ENCODE data around the gene OR2V2. TPM values are rescaled to one million over a fixed set of nuclear protein-coding genes. Genes with fewer than 3 reads are reported as not detected.
"Not testable (repeated sequence)": the region's sequence is repeated elsewhere in the genome, so short reads cannot be mapped to it uniquely, and the experiment has no call there.

The OR2V2 gene
- polyA plus RNA-seq, 1 donor from 2014 or later: not detected

DNA sequence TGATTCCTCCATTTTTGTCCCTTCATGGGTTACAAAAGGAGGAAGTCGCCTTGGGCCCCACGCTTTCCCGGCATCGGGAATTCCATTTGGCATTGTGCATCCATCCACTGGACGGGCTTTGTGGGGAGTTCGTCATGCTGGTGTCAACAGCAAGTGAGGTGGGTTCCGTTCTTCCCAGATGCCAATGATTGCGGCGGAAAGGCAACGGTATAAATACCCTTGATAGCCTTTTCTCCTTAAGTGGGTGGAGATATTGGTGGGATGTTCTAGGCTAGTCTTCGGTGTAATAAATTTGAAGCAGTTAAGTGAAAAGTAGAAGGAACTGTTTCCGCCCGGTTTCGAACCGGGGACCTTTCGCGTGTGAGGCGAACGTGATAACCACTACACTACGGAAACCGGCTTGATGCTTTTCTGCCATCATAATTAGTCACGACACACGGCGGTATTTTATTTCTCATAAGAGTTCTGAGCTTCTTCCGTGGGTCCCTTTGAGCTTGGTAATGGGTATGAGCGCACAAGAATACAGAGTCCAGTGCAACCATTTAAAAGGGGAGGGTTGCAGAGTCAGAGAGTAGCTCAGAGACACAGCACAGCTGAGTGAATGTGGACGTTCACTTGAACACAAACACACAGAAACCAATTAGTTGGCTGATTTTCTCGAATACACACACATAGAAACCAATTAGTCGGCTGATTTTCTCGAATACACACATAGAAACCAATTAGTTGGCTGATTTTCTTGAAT lies 45.3 kb upstream of the OR2V2 start:
- H3K9ac ChIP-seq (ENCODE audit: low read length); H2AFZ ChIP-seq (ENCODE audit: low read depth, low read length); H3K4me2 ChIP-seq (ENCODE audit: low read length); H4K20me1 ChIP-seq (ENCODE audit: insufficient read depth); H3K27ac ChIP-seq (ENCODE audit: low read length); H3K9me3 ChIP-seq (ENCODE audit: low read length); H3K9me2 ChIP-seq (ENCODE audit: insufficient read depth, low read length); H3K4me3 ChIP-seq (ENCODE audit: low read length); H3K79me2 ChIP-seq (replicated peaks; ENCODE audit: insufficient read depth, low read length); H3F3A ChIP-seq (ENCODE audit: insufficient read depth, low read length, poor library complexity, severe bottlenecking); H3K36me3 ChIP-seq (ENCODE audit: insufficient read depth, low read length): not testable (repeated sequence)
- H3K27me3 ChIP-seq (ENCODE audit: insufficient read depth, low read depth, low read length): peaks cover 36% of the 10 kb centered on the region

DNA sequence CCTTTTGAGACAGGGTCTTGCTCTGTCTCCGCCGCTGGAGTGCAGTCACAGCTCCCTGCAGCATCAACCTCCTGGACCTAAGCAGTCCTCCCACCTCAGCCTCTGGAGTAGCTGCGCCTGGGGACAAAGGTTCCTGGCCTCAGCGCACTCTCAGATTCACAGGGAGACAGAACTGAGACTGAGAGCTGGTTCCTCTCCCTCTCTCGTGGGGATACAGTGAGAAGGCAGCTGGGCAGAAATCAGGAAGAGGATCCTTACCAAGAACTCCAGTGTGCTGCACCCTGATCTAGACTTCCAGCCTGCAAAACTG lies 43.2 kb upstream of the OR2V2 start:
- H3K27me3 ChIP-seq (ENCODE audit: insufficient read depth, low read depth, low read length): peaks cover 37% of the 10 kb centered on the region
- H3K4me2 ChIP-seq (ENCODE audit: low read length); H3F3A ChIP-seq (ENCODE audit: insufficient read depth, low read length, poor library complexity, severe bottlenecking); H3K27ac ChIP-seq (ENCODE audit: low read length); H3K36me3 ChIP-seq (ENCODE audit: insufficient read depth, low read length); H4K20me1 ChIP-seq (ENCODE audit: insufficient read depth); H3K9me2 ChIP-seq (ENCODE audit: insufficient read depth, low read length); H2AFZ ChIP-seq (ENCODE audit: low read depth, low read length); H3K9ac ChIP-seq (ENCODE audit: low read length); H3K79me2 ChIP-seq (replicated peaks; ENCODE audit: insufficient read depth, low read length); H3K4me3 ChIP-seq (ENCODE audit: low read length); H3K9me3 ChIP-seq (ENCODE audit: low read length): not testable (repeated sequence)

DNA sequence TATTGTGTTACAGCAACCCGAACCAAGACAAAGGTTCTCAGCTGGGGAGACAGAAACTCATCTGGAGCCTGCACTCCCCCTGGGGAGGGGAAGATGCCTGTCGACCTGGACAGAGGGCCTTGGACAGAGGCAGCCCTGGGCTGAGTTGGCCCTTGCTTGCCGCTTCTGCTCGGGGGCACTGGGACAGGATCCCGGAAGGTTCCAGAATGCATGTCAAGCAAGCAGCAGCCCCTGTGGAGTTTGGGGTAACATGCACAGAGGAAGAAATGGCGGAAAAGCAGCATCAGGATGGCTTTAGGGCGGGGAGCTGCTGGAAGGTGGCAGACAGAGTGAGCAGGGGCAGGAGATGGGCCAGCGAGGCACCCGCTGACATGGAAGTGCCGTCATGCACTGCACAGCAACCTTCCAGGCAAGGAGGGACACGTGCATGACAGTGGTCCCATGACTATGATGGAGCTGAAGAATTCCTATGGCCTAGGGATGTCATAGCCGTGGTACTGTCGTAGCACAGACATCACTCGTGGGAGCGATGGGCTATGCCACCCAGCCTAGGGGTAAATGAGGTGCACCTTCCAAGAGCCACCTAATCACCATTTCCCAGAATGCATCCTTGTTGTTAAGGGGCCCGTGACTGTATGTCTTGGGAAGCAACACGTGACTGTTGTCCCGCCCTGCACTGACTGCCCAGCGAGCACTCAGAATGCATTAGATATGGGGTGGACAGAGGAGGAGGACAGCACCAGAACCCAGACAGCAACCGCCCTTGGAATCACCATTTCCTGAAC lies 42.6 kb upstream of the OR2V2 start:
- not testable (repeated sequence) for H3F3A ChIP-seq (ENCODE audit: insufficient read depth, low read length, poor library complexity, severe bottlenecking); H4K20me1 ChIP-seq (ENCODE audit: insufficient read depth); H3K27ac ChIP-seq (ENCODE audit: low read length); H2AFZ ChIP-seq (ENCODE audit: low read depth, low read length); H3K9me2 ChIP-seq (ENCODE audit: insufficient read depth, low read length); H3K79me2 ChIP-seq (replicated peaks; ENCODE audit: insufficient read depth, low read length); H3K9me3 ChIP-seq (ENCODE audit: low read length); H3K4me3 ChIP-seq (ENCODE audit: low read length); H3K9ac ChIP-seq (ENCODE audit: low read length); H3K36me3 ChIP-seq (ENCODE audit: insufficient read depth, low read length); H3K4me2 ChIP-seq (ENCODE audit: low read length)
- peaks cover 31% of the 10 kb centered on the region for H3K27me3 ChIP-seq (ENCODE audit: insufficient read depth, low read depth, low read length)

DNA sequence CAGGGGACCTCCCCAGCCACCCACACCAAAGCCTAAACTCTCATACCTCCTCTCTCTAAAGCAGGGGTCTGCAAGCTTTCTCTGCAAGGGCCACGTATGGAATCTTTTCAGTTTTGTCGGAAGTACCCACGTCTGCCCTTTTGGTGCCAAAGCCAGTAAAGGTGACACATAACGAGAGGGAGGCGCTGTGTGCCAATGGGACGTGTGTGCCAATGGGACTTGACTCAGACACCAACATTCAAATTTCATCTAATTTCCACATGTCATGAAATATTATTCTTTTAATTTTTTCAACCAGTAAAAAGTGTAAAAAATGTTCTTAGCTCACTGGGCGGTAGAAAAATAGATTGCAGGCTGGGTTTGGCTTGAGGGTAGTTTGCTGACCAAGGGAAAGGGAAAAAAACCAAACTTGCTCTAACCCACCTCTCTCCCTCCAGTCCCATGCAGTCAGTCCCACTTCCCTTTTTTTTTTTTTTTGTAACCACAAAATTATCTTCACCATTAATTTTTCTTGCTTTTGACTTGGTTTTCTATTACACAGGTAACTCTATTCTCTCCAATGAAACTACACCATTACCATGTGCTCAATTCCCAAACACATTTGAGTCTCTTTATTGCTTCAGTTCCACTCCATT lies 41.9 kb upstream of the OR2V2 start:
- Histone ChIP-seq H3K9me3 (ENCODE audit: low read length) (no peaks in the 10 kb centered on the region), H3K9me2 (ENCODE audit: insufficient read depth, low read length) (no peaks in the 10 kb centered on the region), H2AFZ (ENCODE audit: low read depth, low read length) (no peak overlapping the region), H3K9ac (ENCODE audit: low read length) (no peak overlapping the region), H3K27ac (ENCODE audit: low read length) (no peak overlapping the region), H3K4me2 (ENCODE audit: low read length) (no peak overlapping the region), H3K79me2 (replicated peaks; ENCODE audit: insufficient read depth, low read length) (no peaks in the 10 kb centered on the region), H3K27me3 (ENCODE audit: insufficient read depth, low read depth, low read length) (peaks cover 24% of the 10 kb centered on the region), H3K4me3 (ENCODE audit: low read length) (no peak overlapping the region), H3F3A (ENCODE audit: insufficient read depth, low read length, poor library complexity, severe bottlenecking) (no peaks in the 10 kb centered on the region), H4K20me1 (ENCODE audit: insufficient read depth) (no peaks in the 10 kb centered on the region), H3K36me3 (ENCODE audit: insufficient read depth, low read length) (no peaks in the 10 kb centered on the region)
- TF ChIP-seq EP300 (conservative IDR thresholded peaks at IDR 0.05; ENCODE audit: poor library complexity, severe bottlenecking): no peak
- TF ChIP-seq, protein P1, sequence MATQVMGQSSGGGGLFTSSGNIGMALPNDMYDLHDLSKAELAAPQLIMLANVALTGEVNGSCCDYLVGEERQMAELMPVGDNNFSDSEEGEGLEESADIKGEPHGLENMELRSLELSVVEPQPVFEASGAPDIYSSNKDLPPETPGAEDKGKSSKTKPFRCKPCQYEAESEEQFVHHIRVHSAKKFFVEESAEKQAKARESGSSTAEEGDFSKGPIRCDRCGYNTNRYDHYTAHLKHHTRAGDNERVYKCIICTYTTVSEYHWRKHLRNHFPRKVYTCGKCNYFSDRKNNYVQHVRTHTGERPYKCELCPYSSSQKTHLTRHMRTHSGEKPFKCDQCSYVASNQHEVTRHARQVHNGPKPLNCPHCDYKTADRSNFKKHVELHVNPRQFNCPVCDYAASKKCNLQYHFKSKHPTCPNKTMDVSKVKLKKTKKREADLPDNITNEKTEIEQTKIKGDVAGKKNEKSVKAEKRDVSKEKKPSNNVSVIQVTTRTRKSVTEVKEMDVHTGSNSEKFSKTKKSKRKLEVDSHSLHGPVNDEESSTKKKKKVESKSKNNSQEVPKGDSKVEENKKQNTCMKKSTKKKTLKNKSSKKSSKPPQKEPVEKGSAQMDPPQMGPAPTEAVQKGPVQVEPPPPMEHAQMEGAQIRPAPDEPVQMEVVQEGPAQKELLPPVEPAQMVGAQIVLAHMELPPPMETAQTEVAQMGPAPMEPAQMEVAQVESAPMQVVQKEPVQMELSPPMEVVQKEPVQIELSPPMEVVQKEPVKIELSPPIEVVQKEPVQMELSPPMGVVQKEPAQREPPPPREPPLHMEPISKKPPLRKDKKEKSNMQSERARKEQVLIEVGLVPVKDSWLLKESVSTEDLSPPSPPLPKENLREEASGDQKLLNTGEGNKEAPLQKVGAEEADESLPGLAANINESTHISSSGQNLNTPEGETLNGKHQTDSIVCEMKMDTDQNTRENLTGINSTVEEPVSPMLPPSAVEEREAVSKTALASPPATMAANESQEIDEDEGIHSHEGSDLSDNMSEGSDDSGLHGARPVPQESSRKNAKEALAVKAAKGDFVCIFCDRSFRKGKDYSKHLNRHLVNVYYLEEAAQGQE (IDR thresholded peaks at IDR 0.05; ENCODE audit: borderline replicate concordance): no peak
- no peak for TF ChIP-seq TAF1 (IDR thresholded peaks at IDR 0.05; ENCODE audit: low read depth)
- TF ChIP-seq MXI1 (conservative IDR thresholded peaks at IDR 0.05; ENCODE audit: poor library complexity, severe bottlenecking): no peak
- TF ChIP-seq RAD21 (conservative IDR thresholded peaks at IDR 0.05): no peak
- no peak for TF ChIP-seq EZH2 (IDR thresholded peaks at IDR 0.05; ENCODE audit: borderline replicate concordance, insufficient read depth, low read length, poor library complexity, severe bottlenecking)
- no peak for TF ChIP-seq POLR2AphosphoS5 (IDR thresholded peaks at IDR 0.05)
- TF ChIP-seq, protein P2, sequence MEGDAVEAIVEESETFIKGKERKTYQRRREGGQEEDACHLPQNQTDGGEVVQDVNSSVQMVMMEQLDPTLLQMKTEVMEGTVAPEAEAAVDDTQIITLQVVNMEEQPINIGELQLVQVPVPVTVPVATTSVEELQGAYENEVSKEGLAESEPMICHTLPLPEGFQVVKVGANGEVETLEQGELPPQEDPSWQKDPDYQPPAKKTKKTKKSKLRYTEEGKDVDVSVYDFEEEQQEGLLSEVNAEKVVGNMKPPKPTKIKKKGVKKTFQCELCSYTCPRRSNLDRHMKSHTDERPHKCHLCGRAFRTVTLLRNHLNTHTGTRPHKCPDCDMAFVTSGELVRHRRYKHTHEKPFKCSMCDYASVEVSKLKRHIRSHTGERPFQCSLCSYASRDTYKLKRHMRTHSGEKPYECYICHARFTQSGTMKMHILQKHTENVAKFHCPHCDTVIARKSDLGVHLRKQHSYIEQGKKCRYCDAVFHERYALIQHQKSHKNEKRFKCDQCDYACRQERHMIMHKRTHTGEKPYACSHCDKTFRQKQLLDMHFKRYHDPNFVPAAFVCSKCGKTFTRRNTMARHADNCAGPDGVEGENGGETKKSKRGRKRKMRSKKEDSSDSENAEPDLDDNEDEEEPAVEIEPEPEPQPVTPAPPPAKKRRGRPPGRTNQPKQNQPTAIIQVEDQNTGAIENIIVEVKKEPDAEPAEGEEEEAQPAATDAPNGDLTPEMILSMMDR (IDR thresholded peaks at IDR 0.05; ENCODE audit: poor library complexity, severe bottlenecking): no peak
- TF ChIP-seq SMC3 (conservative IDR thresholded peaks at IDR 0.05; ENCODE audit: poor library complexity): no peak
